ENCODE measurements around the gene CATSPER1. TPM values are rescaled to one million over a fixed set of nuclear protein-coding genes. Genes with fewer than 3 reads are reported as not detected.

CATSPER1 gene
- total and polyA plus RNA-seq, 4 experiments from 2014 or later: not detected

DNA sequence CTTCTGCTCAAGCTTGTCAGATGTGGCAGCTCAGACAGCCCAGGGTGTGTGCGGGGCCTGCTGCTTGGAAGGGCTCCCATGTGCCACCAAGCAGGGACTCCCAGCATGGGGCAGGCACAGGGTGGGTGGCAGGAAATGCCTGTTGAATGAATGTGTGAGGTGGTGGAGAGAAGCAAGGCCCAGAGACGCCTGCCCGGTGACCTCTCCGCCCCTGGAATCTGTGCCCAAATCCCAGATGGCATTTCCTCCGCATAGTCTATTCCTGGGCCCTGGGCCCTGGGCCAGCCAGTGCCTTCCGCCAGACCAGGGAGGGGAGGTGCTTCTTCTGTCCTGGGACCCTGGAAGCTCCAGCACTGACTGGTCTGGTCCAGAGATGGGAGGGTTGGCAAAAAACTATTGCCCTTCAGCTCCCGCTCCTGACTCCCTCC, 10.8 kb downstream of the CATSPER1 start:
- Histone ChIP-seq H3K4me3 (ENCODE audit: low read length in 2 of 2) (no peak overlapping the region), H3K27me3 (ENCODE audit: insufficient read depth, low read length) (peaks cover 13% of the 10 kb centered on the region), H3K9me3 (ENCODE audit: control insufficient read depth in 1 of 2, low read length in 2 of 2) (no peaks in the 10 kb centered on the region), H3K36me3 (ENCODE audit: insufficient read depth, low read length) (no peaks in the 10 kb centered on the region), H3K4me1 (ENCODE audit: insufficient read depth, low read length) (no peaks in the 10 kb centered on the region), H3K27ac (ENCODE audit: low read depth, low read length) (no peak overlapping the region)
- ChIA-PET CTCF (ENCODE audit: partially characterized antibody) (no interaction called here), POLR2A (ENCODE audit: partially characterized antibody) (no interaction called here)
- no peaks in the 10 kb centered on the region for H3K36me3 Mint-ChIP-seq
- peaks cover 5 to 11% of the 10 kb centered on the region in 2 donors for H3K27me3 Mint-ChIP-seq
- no peaks in the 10 kb centered on the region for H3K9me3 Mint-ChIP-seq
- no peak overlapping the region for H3K4me3 Mint-ChIP-seq
- no peak for DNase-seq
- intact Hi-C loops (cut with micrococcal nuclease): no loop called here
- H3K4me1 Mint-ChIP-seq: peaks cover 0 to 5% (median 1%) of the 10 kb centered on the region in 4 donors
- H3K27ac Mint-ChIP-seq: no peak overlapping the region

DNA sequence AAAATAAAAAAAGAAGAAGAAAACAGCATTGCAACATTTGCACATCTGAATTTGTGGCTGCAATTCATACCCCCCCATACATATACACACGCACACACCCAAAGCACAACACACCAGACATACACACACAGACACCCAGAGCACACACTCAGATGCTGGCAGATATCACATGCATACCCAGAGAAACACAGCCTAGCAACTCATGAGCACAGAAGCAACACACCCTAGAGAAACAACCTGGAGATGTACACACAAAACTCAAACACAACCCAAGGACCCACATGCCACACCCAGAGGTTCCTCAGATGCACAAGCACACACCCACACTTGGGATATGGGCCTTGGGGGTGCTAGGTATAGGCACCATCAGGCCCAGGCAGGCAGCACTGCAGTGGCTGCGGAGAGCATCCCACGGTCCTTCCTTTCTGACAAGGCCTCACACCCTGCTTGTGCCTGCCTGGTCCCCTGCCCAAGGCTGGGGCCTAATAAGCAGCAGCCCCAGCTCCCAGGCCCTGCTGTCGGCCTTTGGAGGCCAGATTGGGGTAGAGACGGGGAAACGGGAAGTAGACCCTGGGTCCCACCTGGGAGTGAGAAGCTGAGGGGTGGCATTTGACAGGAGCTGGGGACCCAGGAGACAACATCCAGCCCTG, 11.3 kb downstream of the CATSPER1 start:
- DNase-seq: no peak
- H3K4me1 Mint-ChIP-seq: peaks cover 0 to 5% (median 2%) of the 10 kb centered on the region in 4 donors
- intact Hi-C loops (cut with micrococcal nuclease): no loop called here
- H3K27ac Mint-ChIP-seq: peak overlapping the region in 1 of 7 donors; percentile 38
- no peaks in the 10 kb centered on the region for H3K9me3 Mint-ChIP-seq
- Histone ChIP-seq H3K27me3 (ENCODE audit: insufficient read depth, low read length) (peaks cover 13% of the 10 kb centered on the region), H3K27ac (ENCODE audit: low read depth, low read length) (no peak overlapping the region), H3K4me1 (ENCODE audit: insufficient read depth, low read length) (no peaks in the 10 kb centered on the region), H3K9me3 (ENCODE audit: control insufficient read depth in 1 of 2, low read length in 2 of 2) (no peaks in the 10 kb centered on the region), H3K4me3 (ENCODE audit: low read length in 2 of 2) (no peak overlapping the region), H3K36me3 (ENCODE audit: insufficient read depth, low read length) (no peaks in the 10 kb centered on the region)
- no peaks in the 10 kb centered on the region for H3K36me3 Mint-ChIP-seq
- no peak overlapping the region for H3K4me3 Mint-ChIP-seq
- CTCF ChIA-PET (ENCODE audit: partially characterized antibody): no interaction called here
- POLR2A ChIA-PET (ENCODE audit: partially characterized antibody): no interaction called here
- H3K27me3 Mint-ChIP-seq: peaks cover 9 to 14% of the 10 kb centered on the region in 2 donors

DNA sequence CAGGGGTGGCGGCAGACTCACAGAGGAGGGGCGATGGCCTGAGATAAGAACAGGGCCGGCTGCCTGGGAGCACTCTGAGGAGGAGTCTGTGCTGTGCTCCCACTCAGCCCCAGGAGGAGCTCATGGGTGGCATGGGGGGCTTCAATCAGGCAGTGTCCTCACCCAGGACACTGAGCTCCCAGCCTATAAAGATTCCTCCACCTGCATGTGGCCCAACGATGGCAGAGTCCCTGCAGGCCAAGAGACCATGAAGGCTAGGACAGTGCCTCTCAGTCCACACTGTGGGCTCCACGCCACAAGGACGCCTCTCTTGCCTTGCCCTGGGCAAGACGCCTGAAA, 12.5 kb downstream of the CATSPER1 start:
- Histone ChIP-seq H3K27ac (ENCODE audit: low read depth, low read length) (no peak overlapping the region), H3K9me3 (ENCODE audit: control insufficient read depth in 1 of 2, low read length in 2 of 2) (no peaks in the 10 kb centered on the region), H3K36me3 (ENCODE audit: insufficient read depth, low read length) (no peaks in the 10 kb centered on the region), H3K27me3 (ENCODE audit: insufficient read depth, low read length) (peaks cover 13% of the 10 kb centered on the region), H3K4me1 (ENCODE audit: insufficient read depth, low read length) (no peaks in the 10 kb centered on the region), H3K4me3 (ENCODE audit: low read length in 2 of 2) (no peak overlapping the region)
- ChIA-PET POLR2A (ENCODE audit: partially characterized antibody) (no interaction called here), CTCF (ENCODE audit: partially characterized antibody) (interaction anchor here (0.6 to 3.7 kb wide), 3 partner anchors 9 to 308 kb away, joined by 3 to 16 read pairs (median 9); no protein-coding TSS in a partner anchor)
- Mint-ChIP-seq H3K9me3 (no peaks in the 10 kb centered on the region), H3K27me3 (peaks cover 9 to 14% of the 10 kb centered on the region in 2 donors), H3K36me3 (no peaks in the 10 kb centered on the region), H3K4me1 (peaks cover 0 to 5% (median 2%) of the 10 kb centered on the region in 4 donors), H3K27ac (no peak overlapping the region), H3K4me3 (no peak overlapping the region)
- no peak for DNase-seq
- intact Hi-C loops (cut with micrococcal nuclease): no loop called here

- Mint-ChIP-seq H3K4me3 (no peak overlapping the region), H3K27me3 (peaks cover 9 to 14% of the 10 kb centered on the region in 2 donors), H3K9me3 (no peaks in the 10 kb centered on the region), H3K4me1 (peaks cover 0 to 5% (median 2%) of the 10 kb centered on the region in 4 donors), H3K27ac (no peak overlapping the region), H3K36me3 (no peaks in the 10 kb centered on the region)
- H3K9me3 ChIP-seq (ENCODE audit: control insufficient read depth in 1 of 2, low read length in 2 of 2): no peaks in the 10 kb centered on the region
- intact Hi-C loops (cut with micrococcal nuclease): no loop called here
- DNase-seq: no peak
- H3K36me3 ChIP-seq (ENCODE audit: insufficient read depth, low read length): no peaks in the 10 kb centered on the region
- peaks cover 13% of the 10 kb centered on the region for H3K27me3 ChIP-seq (ENCODE audit: insufficient read depth, low read length)
- no peak overlapping the region for H3K4me3 ChIP-seq (ENCODE audit: low read length in 2 of 2)
- POLR2A ChIA-PET (ENCODE audit: partially characterized antibody): no interaction called here
- CTCF ChIA-PET (ENCODE audit: partially characterized antibody): interaction anchor here (0.6 to 3.7 kb wide), 3 partner anchors 10 to 165 kb away, joined by 3 to 16 read pairs (median 9); no protein-coding TSS in a partner anchor
- H3K4me1 ChIP-seq (ENCODE audit: insufficient read depth, low read length): no peaks in the 10 kb centered on the region
- no peak overlapping the region for H3K27ac ChIP-seq (ENCODE audit: low read depth, low read length)
Observed at GRCh38 chr11:66012946-66013761, 13.1 kb downstream of the CATSPER1 start.

DNA sequence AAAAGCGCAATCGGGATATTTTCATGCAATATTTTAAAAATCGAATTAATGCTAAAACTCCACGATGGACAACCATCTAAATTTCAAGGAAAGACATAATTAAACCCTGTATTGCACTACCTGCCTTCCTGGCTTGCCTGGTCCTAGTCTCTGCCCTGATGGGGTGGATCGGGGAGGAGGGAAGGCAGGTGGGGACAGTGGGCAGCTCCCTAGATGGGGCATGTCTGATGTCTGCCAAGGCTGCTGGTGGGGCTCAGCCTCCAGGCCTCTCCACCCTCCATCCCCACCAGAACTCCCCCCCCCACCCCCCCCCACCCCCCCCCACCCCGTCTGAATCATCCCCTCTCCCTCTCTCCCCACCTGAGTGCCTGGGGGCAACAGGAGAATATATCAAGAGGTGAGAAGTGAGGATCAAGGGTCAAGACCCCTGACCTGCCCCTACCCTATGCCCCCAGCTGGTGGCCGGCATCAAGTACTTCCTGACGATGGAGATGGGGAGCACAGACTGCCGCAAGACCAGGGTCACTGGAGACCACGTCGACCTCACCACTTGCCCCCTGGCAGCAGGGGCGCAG, 13.8 kb downstream of the CATSPER1 start:
- DNase-seq: no peak

DNA sequence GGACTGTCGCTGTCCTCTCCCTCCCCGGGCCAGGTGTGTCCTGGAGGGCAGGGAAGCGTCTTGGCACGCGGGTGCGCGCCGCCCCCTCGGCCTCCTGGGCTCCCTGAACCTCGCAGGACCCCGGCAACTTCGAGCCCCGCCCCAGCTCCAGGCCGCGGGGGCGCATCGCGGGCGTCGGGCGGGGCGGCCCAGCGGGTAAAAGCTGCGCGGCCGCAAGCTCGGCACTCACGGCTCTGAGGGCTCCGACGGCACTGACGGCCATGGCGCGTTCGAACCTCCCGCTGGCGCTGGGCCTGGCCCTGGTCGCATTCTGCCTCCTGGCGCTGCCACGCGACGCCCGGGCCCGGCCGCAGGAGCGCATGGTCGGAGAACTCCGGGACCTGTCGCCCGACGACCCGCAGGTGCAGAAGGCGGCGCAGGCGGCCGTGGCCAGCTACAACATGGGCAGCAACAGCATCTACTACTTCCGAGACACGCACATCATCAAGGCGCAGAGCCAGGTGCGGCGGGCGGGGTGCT, 14.4 kb downstream of the CATSPER1 start, which contains the start of gene CST6:
TSS of gene CST6 (plus strand) at position 224 of the 519 bp plus-strand sequence. CDS start at position 261, 37 bp downstream.
- Histone ChIP-seq H3K9me3 (ENCODE audit: control insufficient read depth in 1 of 2, low read length in 2 of 2) (no peaks in the 10 kb centered on the region), H3K36me3 (ENCODE audit: insufficient read depth, low read length) (no peaks in the 10 kb centered on the region), H3K27ac (ENCODE audit: low read depth, low read length) (no peak within 1 kb of the TSS), H3K27me3 (ENCODE audit: insufficient read depth, low read length) (peaks cover 13% of the 10 kb centered on the region), H3K4me3 (ENCODE audit: low read length in 2 of 2) (no peak within 1 kb of the TSS), H3K4me1 (ENCODE audit: insufficient read depth, low read length) (no peaks in the 10 kb centered on the region)
- ChIA-PET POLR2A (ENCODE audit: partially characterized antibody) (interaction anchor here (0.6 kb wide), 1 partner anchor 159 kb away, joined by 3 read pairs; no protein-coding TSS in a partner anchor), CTCF (ENCODE audit: partially characterized antibody) (interaction anchor here (2.7 to 3.7 kb wide), 2 partner anchors 11 to 33 kb away, joined by 9 to 16 read pairs; no protein-coding TSS in a partner anchor)
- DNase-seq: no peak
- H3K4me3 Mint-ChIP-seq: peak within 1 kb of the TSS in 1 of 8 donors; percentile 16
- H3K36me3 Mint-ChIP-seq: no peaks in the 10 kb centered on the region
- peaks cover 0 to 5% (median 3%) of the 10 kb centered on the region in 4 donors for H3K4me1 Mint-ChIP-seq
- peak within 1 kb of the TSS in 1 of 7 donors; percentile 35 for H3K27ac Mint-ChIP-seq
- no peaks in the 10 kb centered on the region for H3K9me3 Mint-ChIP-seq
- intact Hi-C loops (cut with micrococcal nuclease): no loop called here
- H3K27me3 Mint-ChIP-seq: peaks cover 9 to 14% of the 10 kb centered on the region in 2 donors

More for the DNA sequence above, 13.8 kb downstream of the CATSPER1 start:
- peaks cover 0 to 5% (median 3%) of the 10 kb centered on the region in 4 donors for H3K4me1 Mint-ChIP-seq
- peaks cover 9 to 14% of the 10 kb centered on the region in 2 donors for H3K27me3 Mint-ChIP-seq
- Histone ChIP-seq H3K36me3 (ENCODE audit: insufficient read depth, low read length) (no peaks in the 10 kb centered on the region), H3K27me3 (ENCODE audit: insufficient read depth, low read length) (peaks cover 13% of the 10 kb centered on the region), H3K4me3 (ENCODE audit: low read length in 2 of 2) (no peak overlapping the region), H3K4me1 (ENCODE audit: insufficient read depth, low read length) (no peaks in the 10 kb centered on the region), H3K27ac (ENCODE audit: low read depth, low read length) (no peak overlapping the region), H3K9me3 (ENCODE audit: control insufficient read depth in 1 of 2, low read length in 2 of 2) (no peaks in the 10 kb centered on the region)
- CTCF ChIA-PET (ENCODE audit: partially characterized antibody): interaction anchor here (0.6 to 3.7 kb wide), 3 partner anchors 10 to 164 kb away, joined by 3 to 16 read pairs (median 9); no protein-coding TSS in a partner anchor
- no peaks in the 10 kb centered on the region for H3K36me3 Mint-ChIP-seq
- intact Hi-C loops (cut with micrococcal nuclease): no loop called here
- peak overlapping the region in 1 of 8 donors; percentile 16 for H3K4me3 Mint-ChIP-seq
- H3K9me3 Mint-ChIP-seq: no peaks in the 10 kb centered on the region
- POLR2A ChIA-PET (ENCODE audit: partially characterized antibody): interaction anchor here (0.6 kb wide), 1 partner anchor 158 kb away, joined by 3 read pairs; no protein-coding TSS in a partner anchor
- H3K27ac Mint-ChIP-seq: no peak overlapping the region
